ACC112 (cell line): ENCODE measurements around the gene PLXND1.

Source experiments
- H2AFZ ChIP-seq: fragments of 200-600 bp; sonication (generic); one replicate; pipeline ENCODE4 v1.6.0; 2017; ENCODE audit warnings: antibody characterized with exemption, low read length; ENCODE audit not compliant: unreplicated experiment
- H3K27ac ChIP-seq: fragments of 200-600 bp; sonication (generic); 2 replicates; pipeline ENCODE4 v1.5.1; 2014; ENCODE audit warnings: low read depth, mild to moderate bottlenecking, antibody characterized with exemption, low read length, moderate library complexity
- H3K27me3 ChIP-seq: fragments of 200-600 bp; sonication (generic); 2 replicates; pipeline ENCODE4 v1.6.1; 2014; ENCODE audit warnings: mild to moderate bottlenecking, antibody characterized with exemption, low read length, moderate library complexity, mixed read lengths; ENCODE audit not compliant: insufficient read depth
- H3K36me3 ChIP-seq: fragments of 200-600 bp; sonication (generic); 2 replicates; pipeline ENCODE4 v1.6.1; 2016; ENCODE audit warnings: mild to moderate bottlenecking, antibody characterized with exemption, low read length, moderate library complexity, mixed read lengths; ENCODE audit not compliant: insufficient read depth
- H3K4me1 ChIP-seq: fragments of 200-600 bp; sonication (generic); one replicate; pipeline ENCODE4 v1.6.1; 2016; ENCODE audit warnings: low read length, mixed read lengths; ENCODE audit not compliant: insufficient read depth, unreplicated experiment, control insufficient read depth
- H3K4me3 ChIP-seq: fragments of 200-600 bp; sonication (generic); 2 replicates; pipeline ENCODE4 v1.5.1; 2014; ENCODE audit warnings: mild to moderate bottlenecking, low read depth, low read length
- H3K79me2 ChIP-seq: fragments of 200-600 bp; sonication (generic); one replicate; pipeline ENCODE4 v1.6.0; 2016; ENCODE audit warnings: low read length; ENCODE audit not compliant: control insufficient read depth, unreplicated experiment, insufficient read depth

The PLXND1 gene

DNA sequence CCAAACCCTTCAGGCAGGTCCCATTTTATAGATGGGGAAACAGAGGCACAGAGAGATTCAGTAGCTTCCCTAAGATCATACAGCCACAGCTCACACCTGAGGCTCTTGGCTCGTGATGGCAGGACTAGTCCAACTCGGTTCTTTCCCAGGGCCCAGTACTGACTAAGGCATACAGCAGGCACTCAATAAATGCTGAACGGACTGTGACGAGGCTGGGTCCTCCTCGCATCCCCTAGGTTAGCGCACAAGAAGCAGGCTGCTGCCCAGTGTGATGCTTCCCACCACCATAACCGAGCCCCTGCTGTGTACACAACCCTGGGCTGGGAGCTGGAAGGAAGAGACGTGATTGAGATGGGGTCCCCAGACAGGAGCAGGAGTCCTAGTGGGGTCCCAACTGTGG, 24.9 kb downstream of the PLXND1 start:
- H2AFZ ChIP-seq: no peak overlapping the region
- no peaks in the 10 kb centered on the region for H3K4me1 ChIP-seq
- H3K27me3 ChIP-seq: no peaks in the 10 kb centered on the region
- H3K4me3 ChIP-seq: no peak overlapping the region
- H3K79me2 ChIP-seq: no peaks in the 10 kb centered on the region
- H3K27ac ChIP-seq: no peak overlapping the region
- peaks cover 7% of the 10 kb centered on the region; the same call in 1 of the 2 replicates for H3K36me3 ChIP-seq

DNA sequence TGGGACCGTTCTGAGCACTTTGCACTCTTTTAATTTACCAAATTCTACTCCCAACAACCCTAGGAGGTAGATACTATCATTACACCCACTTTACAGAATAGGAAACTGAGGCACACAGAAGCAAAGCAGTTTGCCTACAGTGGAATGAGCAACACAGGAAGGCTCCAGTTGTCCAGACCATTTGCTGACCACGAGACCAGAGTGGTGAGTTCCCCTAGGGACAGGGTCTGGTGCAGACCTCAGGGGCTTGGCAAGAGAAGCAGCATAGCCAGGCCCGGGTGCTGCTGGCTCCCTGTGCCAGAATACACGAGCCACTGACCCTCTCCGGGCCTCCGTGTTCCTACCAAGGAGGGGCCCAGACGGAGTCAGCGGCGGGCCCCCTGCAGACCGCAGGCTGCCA, 26.5 kb downstream of the PLXND1 start:
- no peaks in the 10 kb centered on the region for H3K27me3 ChIP-seq
- H3K27ac ChIP-seq: no peak overlapping the region
- H3K4me1 ChIP-seq: no peaks in the 10 kb centered on the region
- H3K4me3 ChIP-seq: no peak overlapping the region
- no peak overlapping the region for H2AFZ ChIP-seq
- no peaks in the 10 kb centered on the region for H3K36me3 ChIP-seq
- no peaks in the 10 kb centered on the region for H3K79me2 ChIP-seq

DNA sequence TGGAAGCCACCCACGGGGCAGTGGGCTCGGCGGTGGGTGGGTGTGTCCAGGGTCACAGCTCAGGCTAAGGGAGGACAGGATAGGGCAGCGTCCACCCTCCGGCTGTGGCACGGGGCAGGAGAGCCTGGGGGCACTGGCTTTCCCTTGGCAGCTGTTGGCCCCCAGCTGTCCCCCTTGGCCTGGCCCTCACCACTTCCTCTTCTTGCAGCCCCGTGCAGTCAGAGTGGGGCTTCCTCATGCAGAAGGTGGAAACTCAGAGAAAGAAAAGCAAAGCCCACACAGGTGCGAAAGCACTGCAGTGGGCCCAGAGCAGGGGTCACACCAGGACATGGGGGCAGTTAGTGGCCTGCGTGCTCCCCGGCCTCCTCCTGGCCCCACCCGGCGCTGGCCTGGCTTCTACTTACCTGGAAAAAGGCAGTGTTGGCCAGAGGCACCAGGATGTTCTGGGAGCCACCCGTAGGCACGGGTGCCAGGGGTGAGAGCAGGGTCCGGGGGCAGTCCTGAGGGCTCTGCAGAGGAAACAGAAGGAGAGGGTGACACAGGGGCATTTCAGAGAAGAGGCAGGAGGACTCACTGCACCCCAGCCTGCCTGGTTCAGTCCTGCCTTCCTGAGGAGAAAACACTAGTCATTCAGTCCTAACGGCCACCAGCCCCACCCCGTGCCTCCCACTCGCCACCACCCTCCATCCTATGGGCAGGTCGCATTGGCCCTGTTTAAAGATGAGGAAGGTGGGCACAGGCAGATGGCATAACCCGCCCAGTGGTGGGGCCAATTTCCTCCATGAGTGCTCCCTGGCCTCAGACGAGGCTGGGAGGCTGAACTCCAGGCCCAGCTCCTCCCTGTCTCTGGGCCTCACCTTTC, 28.3 kb downstream of the PLXND1 start:
- Histone ChIP-seq H3K4me3 (no peak overlapping the region), H3K27me3 (no peaks in the 10 kb centered on the region), H3K36me3 (no peaks in the 10 kb centered on the region), H2AFZ (no peak overlapping the region), H3K4me1 (no peaks in the 10 kb centered on the region), H3K27ac (no peak overlapping the region), H3K79me2 (no peaks in the 10 kb centered on the region)

DNA sequence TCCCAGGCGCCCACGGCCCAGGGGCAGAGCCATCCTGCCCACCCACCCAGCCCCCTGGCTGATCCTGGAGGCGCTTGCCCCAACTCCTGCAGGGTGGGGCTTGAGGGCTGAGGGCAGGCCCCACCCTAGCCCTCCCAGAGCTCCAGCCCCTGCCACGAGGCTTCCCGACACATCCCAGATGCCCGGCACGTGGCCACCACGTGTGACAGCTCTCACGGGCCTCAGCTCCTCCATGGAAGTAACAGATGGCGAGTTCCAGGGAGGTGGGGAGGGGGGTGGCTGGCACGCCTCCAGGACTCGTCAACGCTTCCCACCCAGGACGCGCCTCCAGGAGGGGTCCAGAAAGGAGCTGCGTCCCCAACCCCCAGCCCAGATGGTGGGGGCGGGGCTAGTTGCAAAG, 29.1 kb downstream of the PLXND1 start:
- Histone ChIP-seq H2AFZ (no peak overlapping the region), H3K36me3 (no peaks in the 10 kb centered on the region), H3K27me3 (no peaks in the 10 kb centered on the region), H3K4me1 (no peaks in the 10 kb centered on the region), H3K27ac (no peak overlapping the region), H3K4me3 (no peak overlapping the region), H3K79me2 (no peaks in the 10 kb centered on the region)

DNA sequence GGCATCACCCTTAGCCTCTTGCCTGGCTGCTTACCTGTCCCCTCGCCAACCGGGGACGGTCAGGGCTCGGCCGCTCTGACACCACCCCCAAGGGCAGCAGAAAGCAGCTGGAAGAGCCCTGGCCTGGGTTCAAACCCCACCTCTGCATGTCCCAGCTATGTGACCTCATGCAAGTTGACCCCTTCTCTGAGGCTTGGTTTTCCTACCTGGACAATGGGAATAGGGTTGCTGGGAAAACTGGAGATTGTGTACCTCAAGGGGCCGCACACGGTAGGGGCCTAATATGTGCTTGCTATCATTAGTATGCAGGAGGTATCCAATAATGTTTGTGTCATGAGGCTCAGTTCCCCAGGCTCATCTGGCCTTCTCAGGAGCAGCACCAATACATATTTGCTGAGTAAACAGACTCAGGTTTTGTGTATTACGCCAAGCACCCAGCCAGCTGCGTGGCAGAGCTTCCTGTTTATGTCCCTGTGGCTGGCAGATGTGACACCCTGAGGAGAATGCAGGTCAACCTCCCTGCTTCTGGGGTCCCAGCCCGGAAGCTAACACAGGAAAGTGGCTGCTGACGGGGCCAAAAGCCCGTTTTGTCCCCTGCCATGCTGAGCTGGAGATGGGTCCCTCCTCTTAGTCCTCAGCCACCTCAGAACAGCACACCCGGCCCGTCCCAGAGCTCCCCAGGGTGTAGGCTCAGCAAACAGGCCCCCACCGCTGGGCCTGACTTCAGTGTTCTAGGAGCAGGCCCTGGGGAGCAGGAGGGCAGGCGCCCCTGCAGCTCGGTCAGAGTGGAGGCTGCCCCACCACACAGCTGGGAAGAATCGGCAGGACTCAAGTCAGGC, 29.7 kb downstream of the PLXND1 start:
- Histone ChIP-seq H3K79me2 (no peaks in the 10 kb centered on the region), H3K27me3 (no peaks in the 10 kb centered on the region), H3K4me1 (no peaks in the 10 kb centered on the region), H3K27ac (no peak overlapping the region), H3K36me3 (no peaks in the 10 kb centered on the region), H3K4me3 (no peak overlapping the region), H2AFZ (no peak overlapping the region)

DNA sequence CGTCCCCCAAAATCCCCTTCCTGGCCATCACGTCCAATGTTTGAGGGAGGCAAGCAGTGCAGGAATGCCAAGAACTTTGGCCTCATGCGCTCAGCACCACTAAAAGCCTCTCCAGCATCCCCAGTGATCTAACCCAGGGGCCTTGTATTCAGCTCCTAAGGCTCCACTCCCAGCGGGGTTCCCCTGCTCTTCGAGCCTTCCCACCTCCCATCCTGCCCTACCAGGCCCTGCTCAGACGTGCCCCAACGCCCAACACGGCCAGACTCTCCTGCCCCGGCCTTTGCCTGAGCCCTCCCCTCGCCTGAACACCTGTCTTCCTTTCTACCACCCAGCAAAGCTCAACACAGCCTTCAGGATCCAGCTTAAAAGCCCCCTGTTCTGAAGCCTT, 30.5 kb downstream of the PLXND1 start:
- Histone ChIP-seq H3K79me2 (no peaks in the 10 kb centered on the region), H3K27me3 (no peaks in the 10 kb centered on the region), H3K4me3 (no peak overlapping the region), H2AFZ (no peak overlapping the region), H3K27ac (no peak overlapping the region), H3K36me3 (no peaks in the 10 kb centered on the region), H3K4me1 (no peaks in the 10 kb centered on the region)

DNA sequence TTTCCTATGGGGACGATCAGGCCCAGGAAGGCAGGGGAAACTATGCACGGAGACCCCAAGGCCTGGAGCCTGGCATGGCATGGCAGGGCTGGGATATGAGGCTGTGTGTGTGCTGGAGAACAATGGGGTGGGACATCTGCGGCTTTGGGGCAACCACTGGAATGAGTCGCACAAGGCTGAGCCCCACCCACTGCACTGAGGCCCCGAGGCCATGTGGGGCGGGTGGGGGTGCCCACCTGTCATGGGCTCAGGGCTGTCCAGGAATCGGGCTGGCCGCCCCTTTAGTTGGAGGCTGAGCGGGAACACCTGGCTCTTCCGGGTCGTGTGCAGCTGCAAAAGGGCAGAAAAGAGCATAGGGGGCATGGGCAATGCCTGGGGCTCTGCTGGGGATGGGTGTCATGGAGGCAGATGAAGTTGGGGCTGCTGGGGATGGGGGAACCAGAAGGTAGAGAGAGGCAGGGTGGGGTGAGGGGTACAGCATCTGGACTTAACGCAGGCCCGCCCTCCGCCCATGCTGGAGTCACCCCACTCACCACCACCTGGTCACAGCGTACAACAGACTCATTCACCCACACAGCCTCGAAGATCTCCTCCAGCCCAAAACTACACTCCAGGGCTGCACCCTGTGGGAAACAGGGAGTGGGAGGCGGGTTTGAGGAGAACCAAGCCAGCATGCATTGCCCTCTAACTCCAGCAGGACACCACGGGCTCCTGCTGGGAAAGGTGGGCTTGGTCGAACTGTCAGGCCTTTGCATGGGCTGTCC, 31.1 kb downstream of the PLXND1 start:
- H3K79me2 ChIP-seq: no peaks in the 10 kb centered on the region
- no peak overlapping the region for H2AFZ ChIP-seq
- no peak overlapping the region for H3K4me3 ChIP-seq
- no peak overlapping the region for H3K27ac ChIP-seq
- H3K4me1 ChIP-seq: no peaks in the 10 kb centered on the region
- H3K36me3 ChIP-seq: no peaks in the 10 kb centered on the region
- no peaks in the 10 kb centered on the region for H3K27me3 ChIP-seq

DNA sequence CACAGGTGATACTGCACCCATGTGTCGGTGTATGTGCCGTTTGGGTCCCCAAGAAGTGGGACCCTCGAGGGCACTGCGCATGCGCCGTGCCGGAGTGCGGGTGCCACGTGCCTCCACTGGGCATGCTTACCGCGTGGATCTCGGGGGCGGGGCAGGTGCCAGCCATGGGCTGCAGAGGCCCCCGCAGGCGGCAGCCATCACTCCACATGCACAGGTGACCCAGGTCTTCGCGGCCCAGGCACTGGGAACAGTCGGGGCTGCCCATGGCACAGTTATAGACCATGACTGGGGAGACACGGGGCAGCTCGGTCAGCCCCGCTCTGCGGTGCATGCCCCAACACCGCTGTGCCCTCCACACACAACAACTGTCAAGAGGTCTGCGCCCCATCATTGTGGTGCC, 32.3 kb downstream of the PLXND1 start:
- no peaks in the 10 kb centered on the region for H3K79me2 ChIP-seq
- no peak overlapping the region for H3K4me3 ChIP-seq
- H3K27ac ChIP-seq: no peak overlapping the region
- H3K4me1 ChIP-seq: no peaks in the 10 kb centered on the region
- H3K36me3 ChIP-seq: 0 out of 2 replicates have a peak, but pooled peaks cover 5% of the 10 kb centered on the region
- H3K27me3 ChIP-seq: no peaks in the 10 kb centered on the region
- no peak overlapping the region for H2AFZ ChIP-seq

DNA sequence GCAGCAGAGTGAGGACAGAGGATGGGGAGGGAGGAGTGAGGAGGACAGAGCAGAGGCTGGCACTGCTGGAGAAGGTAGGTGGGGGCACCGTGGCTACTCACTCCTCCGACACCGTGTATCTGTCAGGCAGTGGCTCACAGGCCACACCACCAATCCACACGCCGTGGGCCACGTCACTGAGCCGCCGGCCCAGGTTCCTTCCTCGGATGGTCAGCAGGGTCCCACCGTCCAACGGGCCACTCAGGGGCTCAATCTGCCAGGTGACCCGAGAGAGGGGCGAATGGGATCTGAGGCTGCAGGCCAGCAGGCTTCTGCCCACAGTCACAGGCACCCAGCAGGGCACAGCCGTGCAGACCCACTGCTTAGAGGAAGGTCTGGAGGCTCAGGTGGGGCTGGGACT, 33.0 kb downstream of the PLXND1 start:
- H3K27me3 ChIP-seq: no peaks in the 10 kb centered on the region
- no peaks in the 10 kb centered on the region for H3K4me1 ChIP-seq
- no peaks in the 10 kb centered on the region for H3K79me2 ChIP-seq
- no peak overlapping the region for H3K27ac ChIP-seq
- no peak overlapping the region for H2AFZ ChIP-seq
- H3K36me3 ChIP-seq: 0 out of 2 replicates have a peak, but pooled peaks cover 5% of the 10 kb centered on the region
- no peak overlapping the region for H3K4me3 ChIP-seq

DNA sequence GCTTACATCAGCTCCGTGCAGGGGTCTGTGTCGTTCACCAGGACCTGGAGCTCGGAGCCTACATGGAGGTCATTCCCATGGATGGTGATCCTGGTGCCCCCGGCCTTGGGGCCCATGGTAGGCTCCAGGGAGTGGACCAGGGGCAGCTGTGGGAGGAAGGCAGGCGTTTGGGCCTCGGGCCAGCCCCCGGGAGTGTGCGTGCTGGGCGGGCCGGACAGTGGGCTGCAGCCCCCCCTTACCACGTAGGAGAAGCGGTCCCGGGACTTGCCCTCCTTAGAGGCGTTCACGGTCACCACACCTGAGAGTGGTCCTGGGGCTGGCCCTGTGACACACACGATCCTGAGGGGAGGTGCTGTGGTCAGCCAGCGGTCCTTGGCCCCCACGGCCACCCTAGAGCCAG, 33.9 kb downstream of the PLXND1 start:
- no peaks in the 10 kb centered on the region for H3K4me1 ChIP-seq
- 0 out of 2 replicates have a peak, but pooled peaks cover 5% of the 10 kb centered on the region for H3K36me3 ChIP-seq

More for the DNA sequence above, 33.9 kb downstream of the PLXND1 start:
- Histone ChIP-seq H3K27ac (no peak overlapping the region), H3K79me2 (no peaks in the 10 kb centered on the region), H3K27me3 (no peaks in the 10 kb centered on the region), H3K4me3 (no peak overlapping the region), H2AFZ (no peak overlapping the region)
